GM23338 (cell line): ENCODE measurements around the gene HPS3. TPM values are rescaled to one million over a fixed set of nuclear protein-coding genes. Genes with fewer than 3 reads are reported as not detected.
A peak's percentile ranks its signal among the peaks of the same experiment; 100 is the strongest.

Source experiments
- ATAC-seq: fragments of 200-7000 bp; cut with Tn5 transposase; 3 replicates; pipeline ENCODE4 v1.9.1; 2020
- DNase-seq: peaks from one replicate; pipeline ENCODE4 v3.0.0-alpha.2; 2015; ENCODE audit warnings: low spot score
- H2AFZ ChIP-seq: fragments of 200-600 bp; sonication (generic); 2 replicates; pipeline ENCODE4 v1.8.0; 2016; ENCODE audit warnings: antibody characterized with exemption, mild to moderate bottlenecking, moderate library complexity
- H3F3A ChIP-seq: fragments of 200-600 bp; sonication (generic); replicated peaks from 2 replicates; pipeline ENCODE4 v1.8.0; 2017; ENCODE audit warnings: antibody characterized with exemption, mixed run types, low read depth
- H3K27ac ChIP-seq: fragments of 200-600 bp; sonication (generic); 2 replicates; pipeline ENCODE4 v1.6.1; 2016; ENCODE audit warnings: low read depth
- H3K27me3 ChIP-seq: fragments of 200-600 bp; sonication (generic); 2 replicates; pipeline ENCODE4 v1.8.0; 2016; ENCODE audit warnings: mild to moderate bottlenecking, mixed run types, moderate library complexity; ENCODE audit not compliant: insufficient read depth
- H3K36me3 ChIP-seq: fragments of 200-600 bp; sonication (generic); 2 replicates; pipeline ENCODE4 v1.8.0; 2016; ENCODE audit warnings: mild to moderate bottlenecking; ENCODE audit not compliant: insufficient read depth
- H3K4me1 ChIP-seq: fragments of 200-600 bp; sonication (generic); 2 replicates; pipeline ENCODE4 v1.8.0; 2016; ENCODE audit warnings: mild to moderate bottlenecking, moderate library complexity; ENCODE audit not compliant: insufficient read depth
- H3K4me2 ChIP-seq: fragments of 200-600 bp; sonication (generic); 2 replicates; pipeline ENCODE4 v1.7.1; 2017; ENCODE audit warnings: mixed run types
- H3K4me3 ChIP-seq: fragments of 200-600 bp; sonication (generic); 2 replicates; pipeline ENCODE4 v1.6.1; 2016; ENCODE audit warnings: mixed run types
- H3K79me2 ChIP-seq: fragments of 200-600 bp; sonication (generic); replicated peaks from 2 replicates; pipeline ENCODE4 v1.8.0; 2017; ENCODE audit warnings: mild to moderate bottlenecking; ENCODE audit not compliant: insufficient read depth
- H3K9me2 ChIP-seq: fragments of 200-600 bp; sonication (generic); 2 replicates; pipeline ENCODE4 v1.8.0; 2017; ENCODE audit not compliant: insufficient read depth
- H4K20me1 ChIP-seq: fragments of 200-600 bp; sonication (generic); replicated peaks from 2 replicates; pipeline ENCODE4 v1.8.0; 2017; ENCODE audit warnings: mild to moderate bottlenecking; ENCODE audit not compliant: insufficient read depth
- H3K27ac Mint-ChIP-seq: 2 replicates; pipeline ENCODE4 v1.8.0; 2020; ENCODE audit warnings: inconsistent platforms, mild to moderate bottlenecking, moderate library complexity, mixed read lengths
- H3K27me3 Mint-ChIP-seq: 3 replicates; pipeline ENCODE4 v1.8.0; 2022; ENCODE audit warnings: low read depth, mild to moderate bottlenecking, moderate library complexity, mixed read lengths, inconsistent platforms; ENCODE audit not compliant: insufficient read depth, poor library complexity
- H3K36me3 Mint-ChIP-seq: 3 replicates; pipeline ENCODE4 v1.8.0; 2021; ENCODE audit warnings: low read depth, mild to moderate bottlenecking, inconsistent platforms, moderate library complexity, mixed read lengths
- H3K4me1 Mint-ChIP-seq: 3 replicates; pipeline ENCODE4 v1.8.0; 2020; ENCODE audit warnings: mild to moderate bottlenecking, inconsistent platforms, mixed read lengths
- H3K4me3 Mint-ChIP-seq: 3 replicates; pipeline ENCODE4 v1.8.0; 2021; ENCODE audit warnings: moderate library complexity, mild to moderate bottlenecking, inconsistent platforms, mixed read lengths
- H3K9me3 Mint-ChIP-seq: 3 replicates; pipeline ENCODE4 v1.8.0; 2020; ENCODE audit warnings: moderate library complexity, mild to moderate bottlenecking, inconsistent platforms, mixed read lengths
- CREB1 ChIP-seq: fragments of 250-450 bp; sonication (Bioruptor Pico); IDR thresholded peaks from 2 replicates; pipeline ENCODE4 v1.5.0; 2020; ENCODE audit warnings: low read depth, mild to moderate bottlenecking, moderate library complexity
- CTCF ChIP-seq, 2 experiments: fragments of 200-600 bp in 1 of 2; sonication (generic) in 1 of 2; conservative IDR thresholded peaks; 2 replicates each; pipeline versions ENCODE4 v1.5.1 to v1.6.1; 2016 to 2017; ENCODE audit warnings: antibody characterized with exemption in 2 of 2, low read depth in 2 of 2, mild to moderate bottlenecking in 2 of 2, moderate library complexity in 1 of 2
- ETS1 ChIP-seq: IDR thresholded peaks from 2 replicates; pipeline ENCODE4 v1.6.1; 2016; ENCODE audit warnings: antibody characterized with exemption
- EZH2 ChIP-seq: fragments of 200-600 bp; sonication (generic); IDR thresholded peaks from one replicate; pipeline ENCODE4 v1.8.0; 2017; ENCODE audit warnings: antibody characterized with exemption, mild to moderate bottlenecking, low read depth; ENCODE audit not compliant: unreplicated experiment
- EZH2phosphoT487 ChIP-seq: fragments of 200-600 bp; sonication (generic); IDR thresholded peaks from one replicate; pipeline ENCODE4 v1.8.1; 2018; ENCODE audit warnings: antibody characterized with exemption; ENCODE audit not compliant: unreplicated experiment
- JUNB ChIP-seq: IDR thresholded peaks from one replicate; pipeline ENCODE4 v1.6.1; 2016; ENCODE audit warnings: antibody characterized with exemption; ENCODE audit not compliant: unreplicated experiment
- NANOG ChIP-seq: IDR thresholded peaks from 2 replicates; pipeline ENCODE4 v1.6.1; 2016; ENCODE audit warnings: antibody characterized with exemption, borderline replicate concordance
- POLR2AphosphoS5 ChIP-seq: IDR thresholded peaks from 2 replicates; pipeline ENCODE4 v1.6.1; 2016; ENCODE audit warnings: antibody characterized with exemption, low read depth
- REST ChIP-seq: IDR thresholded peaks from one replicate; pipeline ENCODE4 v1.6.1; 2018; ENCODE audit warnings: antibody characterized with exemption; ENCODE audit not compliant: unreplicated experiment
- STAT1 ChIP-seq: IDR thresholded peaks from one replicate; pipeline ENCODE4 v1.6.1; 2016; ENCODE audit warnings: antibody characterized with exemption; ENCODE audit not compliant: unreplicated experiment
- ZNF114 ChIP-seq: fragments of 250-450 bp; sonication (Bioruptor Pico); IDR thresholded peaks from 2 replicates; pipeline ENCODE4 v1.5.0; 2020; ENCODE audit warnings: mild to moderate bottlenecking, moderate library complexity
- ZNF331 ChIP-seq: fragments of 250-450 bp; sonication (Bioruptor Pico); IDR thresholded peaks from 2 replicates; pipeline ENCODE4 v1.5.0; 2020; ENCODE audit warnings: low read depth, mild to moderate bottlenecking, moderate library complexity
- ZNF462 ChIP-seq: fragments of 250-450 bp; sonication (Bioruptor Pico); IDR thresholded peaks from 2 replicates; pipeline ENCODE4 v1.5.0; 2020; ENCODE audit warnings: mild to moderate bottlenecking, moderate library complexity
- polyA plus RNA-seq: library from polyadenylated mRNA; unstranded; fragments of >200 nt; fragmentation: Nextera tagmentation; extraction: Ambion mirVana; gene quantifications from 2 replicates; pipeline ENCODE4 v1.2.1, GENCODE V29; 2016
- total RNA-seq: library from RNA; depleted of rRNA; stranded (reverse); fragments of >200 nt; shearing (Covaris generic); gene quantifications from 2 replicates; pipeline ENCODE4 v1.2.3, GENCODE V29; 2014

Gene HPS3
- total and polyA plus RNA-seq, 2 experiments from 2014 or later: 41.7 to 66.8 TPM

- Histone ChIP-seq H4K20me1 (no peaks in the 10 kb centered on the region), H3K27me3 (no peaks in the 10 kb centered on the region), H3K36me3 (peaks cover 36% of the 10 kb centered on the region), H2AFZ (no peak overlapping the region), H3K9me2 (no peaks in the 10 kb centered on the region), H3K79me2 (no peaks in the 10 kb centered on the region), H3K4me2 (no peak overlapping the region), H3F3A (peaks cover 8% of the 10 kb centered on the region; the same call in 1 of the 2 replicates), H3K4me3 (no peak overlapping the region), H3K27ac (peak overlapping the region; percentile 7; the same call in 1 of the 2 replicates), H3K4me1 (no peaks in the 10 kb centered on the region)
- ATAC-seq: no peak
- H3K36me3 Mint-ChIP-seq: peaks cover 52% of the 10 kb centered on the region
- H3K27ac Mint-ChIP-seq: no peak overlapping the region
- TF ChIP-seq POLR2AphosphoS5 (no peak), CTCF (conservative IDR thresholded peaks at IDR 0.05; ENCODE audit: low read depth in 2 of 2) (no peak), CREB1 (CRISPR knock-in tag) (no peak), NANOG (no peak), EZH2 (no peak), ETS1 (no peak), ZNF331 (CRISPR knock-in tag) (no peak), ZNF114 (no peak), JUNB (no peak), EZH2phosphoT487 (no peak), REST (no peak), ZNF462 (no peak), STAT1 (no peak)
- peaks cover 4% of the 10 kb centered on the region; the same call in 2 of the 3 replicates for H3K4me1 Mint-ChIP-seq
- no peaks in the 10 kb centered on the region for H3K9me3 Mint-ChIP-seq
- no peak for DNase-seq
- no peaks in the 10 kb centered on the region for H3K27me3 Mint-ChIP-seq
- no peak overlapping the region for H3K4me3 Mint-ChIP-seq
Observed at GRCh38 chr3:149145974-149146373, 16.5 kb downstream of the HPS3 start.
